Loucy (cell line): ENCODE measurements around the gene GRIP1.

Source experiments
- H2AFZ ChIP-seq: fragments of 200-600 bp; sonication (generic); 2 replicates; pipeline ENCODE4 v1.6.0; 2016; ENCODE audit warnings: antibody characterized with exemption, mild to moderate bottlenecking, low read length, moderate library complexity
- H3F3A ChIP-seq: fragments of 200-600 bp; 2 replicates; pipeline ENCODE4 v1.6.0; 2016; ENCODE audit warnings: antibody characterized with exemption, low read depth, mild to moderate bottlenecking
- H3K27me3 ChIP-seq: fragments of 200-600 bp; sonication (generic); 2 replicates; pipeline ENCODE4 v1.6.1; 2014; ENCODE audit warnings: low read length, mild to moderate bottlenecking; ENCODE audit not compliant: insufficient read depth, poor library complexity, severe bottlenecking
- H3K36me3 ChIP-seq: fragments of 200-600 bp; sonication (generic); 2 replicates; pipeline ENCODE4 v1.6.1; 2016; ENCODE audit warnings: low read length; ENCODE audit not compliant: insufficient read depth
- H3K4me1 ChIP-seq: fragments of 200-600 bp; sonication (generic); 2 replicates; pipeline ENCODE4 v1.5.1; 2014; ENCODE audit warnings: low read length, mild to moderate bottlenecking; ENCODE audit not compliant: insufficient read depth, poor library complexity, severe bottlenecking
- H3K4me2 ChIP-seq: fragments of 200-600 bp; sonication (generic); 2 replicates; pipeline ENCODE4 v1.6.0; 2014; ENCODE audit warnings: antibody characterized with exemption, low read length, low read depth, mild to moderate bottlenecking; ENCODE audit not compliant: poor library complexity, severe bottlenecking
- H3K4me3 ChIP-seq: fragments of 200-600 bp; sonication (generic); 2 replicates; pipeline ENCODE4 v1.5.1; 2014; ENCODE audit warnings: low read length, mild to moderate bottlenecking, mixed read lengths; ENCODE audit not compliant: poor library complexity, severe bottlenecking
- H3K79me2 ChIP-seq: fragments of 200-600 bp; sonication (generic); 2 replicates; pipeline ENCODE4 v1.6.1; 2014; ENCODE audit warnings: low read length; ENCODE audit not compliant: insufficient read depth
- H3K9ac ChIP-seq: fragments of 200-600 bp; sonication (generic); 2 replicates; pipeline ENCODE4 v1.6.0; 2014; ENCODE audit warnings: mild to moderate bottlenecking, low read depth, low read length, moderate library complexity; ENCODE audit not compliant: poor library complexity, severe bottlenecking
- H3K9me2 ChIP-seq: fragments of 200-600 bp; sonication (generic); replicated peaks from 2 replicates; pipeline ENCODE4 v1.6.1; 2016; ENCODE audit warnings: low read depth, low read length, mixed read lengths
- H3K9me3 ChIP-seq: fragments of 200-600 bp; sonication (generic); 2 replicates; pipeline ENCODE4 v1.6.1; 2014; ENCODE audit warnings: mild to moderate bottlenecking, antibody characterized with exemption, low read length, low read depth; ENCODE audit not compliant: insufficient read depth
- H4K20me1 ChIP-seq: fragments of 200-600 bp; sonication (generic); 2 replicates; pipeline ENCODE4 v1.6.0; 2014; ENCODE audit warnings: antibody characterized with exemption, low read length, mild to moderate bottlenecking; ENCODE audit not compliant: insufficient read depth, poor library complexity, severe bottlenecking
- CTCF ChIP-seq: fragments of 200-600 bp; sonication (generic); conservative IDR thresholded peaks from 2 replicates; pipeline ENCODE4 v1.5.1; 2014; ENCODE audit warnings: mild to moderate bottlenecking, antibody characterized with exemption, low read length
- EZH2phosphoT487 ChIP-seq: fragments of 200-600 bp; IDR thresholded peaks from 2 replicates; pipeline ENCODE4 v1.6.1; 2018; ENCODE audit warnings: antibody characterized with exemption, mild to moderate bottlenecking, moderate library complexity, borderline replicate concordance

Gene GRIP1

GRCh38 chr12:66620688-66621087 is 58.2 kb downstream of the GRIP1 start:
- H3K27me3 ChIP-seq: no peaks in the 10 kb centered on the region
- H2AFZ ChIP-seq: no peak overlapping the region
- H3K9me3 ChIP-seq: no peaks in the 10 kb centered on the region
- no peaks in the 10 kb centered on the region for H3K4me1 ChIP-seq
- H3K9me2 ChIP-seq: no peaks in the 10 kb centered on the region
- H3K4me2 ChIP-seq: no peak overlapping the region
- H3K9ac ChIP-seq: no peak overlapping the region
- no peak overlapping the region for H3K4me3 ChIP-seq
- no peaks in the 10 kb centered on the region for H3F3A ChIP-seq
- TF ChIP-seq CTCF: no peak
- TF ChIP-seq EZH2phosphoT487: no peak
- H3K79me2 ChIP-seq: no peaks in the 10 kb centered on the region
- H4K20me1 ChIP-seq: no peaks in the 10 kb centered on the region
- no peaks in the 10 kb centered on the region for H3K36me3 ChIP-seq

DNA sequence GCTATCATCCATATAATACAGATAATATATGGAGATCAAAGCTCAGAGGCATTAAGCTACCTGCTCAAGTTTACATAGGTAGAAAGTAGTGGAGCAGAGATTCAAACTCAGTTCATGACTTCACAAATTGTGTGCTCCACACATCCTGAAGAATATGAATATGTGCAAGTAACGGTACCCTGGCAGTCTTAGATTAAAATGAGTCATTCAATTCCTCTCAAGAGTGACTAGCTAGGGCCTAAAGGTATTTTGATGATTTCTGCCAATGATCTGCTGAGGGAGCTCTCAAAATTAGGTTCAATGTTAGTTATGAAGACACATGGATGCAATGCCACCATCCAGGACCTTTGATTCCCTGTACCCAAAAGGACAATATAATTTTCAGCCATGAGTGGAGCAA is 58.9 kb downstream of the GRIP1 start:
- TF ChIP-seq CTCF (no peak), EZH2phosphoT487 (no peak)
- H3F3A ChIP-seq: no peaks in the 10 kb centered on the region
- no peaks in the 10 kb centered on the region for H3K9me3 ChIP-seq
- H3K4me1 ChIP-seq: no peaks in the 10 kb centered on the region
- no peak overlapping the region for H3K9ac ChIP-seq
- no peaks in the 10 kb centered on the region for H3K79me2 ChIP-seq
- no peaks in the 10 kb centered on the region for H3K36me3 ChIP-seq
- no peaks in the 10 kb centered on the region for H4K20me1 ChIP-seq
- H3K4me2 ChIP-seq: no peak overlapping the region
- no peaks in the 10 kb centered on the region for H3K9me2 ChIP-seq
- no peak overlapping the region for H3K4me3 ChIP-seq
- no peak overlapping the region for H2AFZ ChIP-seq
- H3K27me3 ChIP-seq: no peaks in the 10 kb centered on the region

GRCh38 chr12:66617991-66618390 is 60.9 kb downstream of the GRIP1 start:
- no peak overlapping the region for H3K9ac ChIP-seq
- no peaks in the 10 kb centered on the region for H3K36me3 ChIP-seq
- H3K4me3 ChIP-seq: no peak overlapping the region
- no peaks in the 10 kb centered on the region for H3K27me3 ChIP-seq
- no peaks in the 10 kb centered on the region for H3K4me1 ChIP-seq
- no peaks in the 10 kb centered on the region for H3K9me2 ChIP-seq
- no peak for TF ChIP-seq CTCF
- H3F3A ChIP-seq: no peaks in the 10 kb centered on the region
- no peaks in the 10 kb centered on the region for H3K79me2 ChIP-seq
- H2AFZ ChIP-seq: no peak overlapping the region
- H4K20me1 ChIP-seq: no peaks in the 10 kb centered on the region
- H3K9me3 ChIP-seq: no peaks in the 10 kb centered on the region
- H3K4me2 ChIP-seq: no peak overlapping the region
